ENCODE measurements around the gene TSPAN7.

TSPAN7 gene

DNA sequence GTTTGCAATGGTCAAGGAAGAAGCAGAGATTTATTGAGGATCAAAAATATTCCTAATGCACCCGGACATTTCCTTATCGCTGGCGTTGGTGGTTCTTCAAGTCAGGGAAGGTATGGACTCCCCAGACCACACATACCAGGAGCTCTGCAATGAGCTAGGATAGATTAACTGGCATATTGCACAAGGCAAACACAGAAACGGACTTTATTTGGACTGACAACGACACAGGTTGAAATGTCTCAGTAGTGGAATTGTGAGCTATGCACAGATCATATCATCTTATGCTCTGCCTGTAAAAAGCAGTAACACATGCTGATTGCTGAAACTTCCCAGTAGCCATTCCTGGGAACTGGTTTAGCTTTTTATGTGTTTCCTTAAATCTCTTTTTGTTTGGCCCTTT is 1.7 kb downstream of the TSPAN7 start:
- H3K4me3 ChIP-seq (ENCODE audit: low read depth, low read length), result no peak overlapping the region
- TF ChIP-seq, protein P1, sequence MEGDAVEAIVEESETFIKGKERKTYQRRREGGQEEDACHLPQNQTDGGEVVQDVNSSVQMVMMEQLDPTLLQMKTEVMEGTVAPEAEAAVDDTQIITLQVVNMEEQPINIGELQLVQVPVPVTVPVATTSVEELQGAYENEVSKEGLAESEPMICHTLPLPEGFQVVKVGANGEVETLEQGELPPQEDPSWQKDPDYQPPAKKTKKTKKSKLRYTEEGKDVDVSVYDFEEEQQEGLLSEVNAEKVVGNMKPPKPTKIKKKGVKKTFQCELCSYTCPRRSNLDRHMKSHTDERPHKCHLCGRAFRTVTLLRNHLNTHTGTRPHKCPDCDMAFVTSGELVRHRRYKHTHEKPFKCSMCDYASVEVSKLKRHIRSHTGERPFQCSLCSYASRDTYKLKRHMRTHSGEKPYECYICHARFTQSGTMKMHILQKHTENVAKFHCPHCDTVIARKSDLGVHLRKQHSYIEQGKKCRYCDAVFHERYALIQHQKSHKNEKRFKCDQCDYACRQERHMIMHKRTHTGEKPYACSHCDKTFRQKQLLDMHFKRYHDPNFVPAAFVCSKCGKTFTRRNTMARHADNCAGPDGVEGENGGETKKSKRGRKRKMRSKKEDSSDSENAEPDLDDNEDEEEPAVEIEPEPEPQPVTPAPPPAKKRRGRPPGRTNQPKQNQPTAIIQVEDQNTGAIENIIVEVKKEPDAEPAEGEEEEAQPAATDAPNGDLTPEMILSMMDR (IDR thresholded peaks at IDR 0.05; ENCODE audit: borderline replicate concordance, insufficient read depth, low read depth, low read length), result no peak

DNA sequence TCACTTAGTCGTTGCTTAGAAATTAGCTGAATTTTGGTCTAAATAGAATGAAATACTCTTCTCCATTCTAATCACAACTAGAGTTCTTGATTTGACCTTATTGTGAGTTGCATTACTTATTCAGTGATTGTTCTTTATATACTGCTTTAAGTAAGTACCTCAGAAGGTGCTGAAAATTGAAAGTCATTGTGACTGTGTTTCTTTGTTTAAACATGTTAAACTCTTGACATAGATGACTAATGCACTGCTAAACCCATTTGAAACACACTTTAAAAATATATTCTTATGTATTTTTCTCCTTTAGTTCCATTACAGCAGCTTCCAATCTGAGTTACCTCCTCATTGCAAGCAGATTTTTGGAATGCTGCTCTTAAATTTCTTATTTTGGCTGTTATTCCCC is 9.1 kb downstream of the TSPAN7 start:
- TF ChIP-seq, protein P1 (IDR thresholded peaks at IDR 0.05; ENCODE audit: borderline replicate concordance, insufficient read depth, low read depth, low read length), result no peak
- H3K4me3 ChIP-seq (ENCODE audit: low read depth, low read length), result no peak overlapping the region

DNA sequence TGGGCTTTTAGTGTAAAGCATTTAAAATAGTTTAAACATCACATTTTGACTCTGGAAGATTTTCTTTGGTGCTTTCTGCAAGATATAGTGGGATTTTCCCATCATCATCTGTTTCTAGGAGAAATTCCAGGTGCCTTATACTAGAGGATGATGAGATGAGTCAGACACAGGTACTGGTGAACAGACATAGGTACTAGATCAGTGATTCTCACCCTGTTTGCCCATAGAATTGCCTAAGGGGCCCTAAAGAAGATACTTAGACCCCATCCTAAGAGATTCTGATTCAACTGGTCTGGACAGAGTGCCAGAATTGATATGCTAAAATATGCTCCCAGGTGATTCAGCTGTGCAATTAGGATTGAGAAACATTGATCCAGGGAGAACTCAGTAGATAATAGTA is 9.7 kb downstream of the TSPAN7 start:
- TF ChIP-seq, protein P1 (IDR thresholded peaks at IDR 0.05; ENCODE audit: borderline replicate concordance, insufficient read depth, low read depth, low read length), result no peak
- no peak overlapping the region for H3K4me3 ChIP-seq (ENCODE audit: low read depth, low read length)

DNA sequence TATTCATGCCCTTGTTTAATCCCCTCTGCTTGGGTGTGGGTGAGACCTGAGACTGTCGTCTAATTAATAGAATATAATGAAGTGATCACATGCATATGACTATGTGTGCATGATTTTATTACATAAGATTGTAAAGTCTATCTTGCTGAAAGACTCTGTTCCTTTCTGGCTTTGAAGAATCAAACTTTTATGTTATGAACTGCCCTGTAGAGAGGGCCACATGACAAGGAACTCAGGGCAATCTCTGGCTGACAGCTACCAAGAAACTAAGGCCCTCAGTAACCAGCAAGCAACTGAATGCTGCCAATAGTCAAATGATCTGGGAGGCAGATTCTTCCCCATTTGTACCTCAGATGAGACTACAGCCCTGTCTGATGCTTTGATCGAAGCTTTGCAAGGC is 13.5 kb downstream of the TSPAN7 start:
- TF ChIP-seq, protein P1 (IDR thresholded peaks at IDR 0.05; ENCODE audit: borderline replicate concordance, insufficient read depth, low read depth, low read length), result no peak
- H3K4me3 ChIP-seq (ENCODE audit: low read depth, low read length), result no peak overlapping the region

DNA sequence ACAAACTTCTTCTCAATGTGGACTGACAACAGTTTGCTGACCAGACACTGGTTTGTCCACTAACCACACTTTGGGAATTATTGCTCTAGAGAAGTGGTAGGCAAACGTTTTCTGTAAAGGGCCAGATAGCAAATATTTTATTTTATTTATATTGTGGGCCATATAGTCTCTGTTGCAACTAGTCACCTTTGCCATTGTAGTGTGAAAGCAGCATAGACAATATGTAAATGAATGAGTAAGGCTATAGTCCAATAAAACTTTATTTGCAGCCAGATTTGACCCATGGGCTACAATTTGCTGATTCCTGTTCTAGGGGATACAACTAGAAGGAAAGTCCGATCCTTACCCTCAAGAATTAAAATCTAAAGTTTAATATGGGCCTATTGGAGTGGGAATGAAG is 14.5 kb downstream of the TSPAN7 start:
- TF ChIP-seq, protein P1 (IDR thresholded peaks at IDR 0.05; ENCODE audit: borderline replicate concordance, insufficient read depth, low read depth, low read length), result no peak
- H3K4me3 ChIP-seq (ENCODE audit: low read depth, low read length), result no peak overlapping the region

DNA sequence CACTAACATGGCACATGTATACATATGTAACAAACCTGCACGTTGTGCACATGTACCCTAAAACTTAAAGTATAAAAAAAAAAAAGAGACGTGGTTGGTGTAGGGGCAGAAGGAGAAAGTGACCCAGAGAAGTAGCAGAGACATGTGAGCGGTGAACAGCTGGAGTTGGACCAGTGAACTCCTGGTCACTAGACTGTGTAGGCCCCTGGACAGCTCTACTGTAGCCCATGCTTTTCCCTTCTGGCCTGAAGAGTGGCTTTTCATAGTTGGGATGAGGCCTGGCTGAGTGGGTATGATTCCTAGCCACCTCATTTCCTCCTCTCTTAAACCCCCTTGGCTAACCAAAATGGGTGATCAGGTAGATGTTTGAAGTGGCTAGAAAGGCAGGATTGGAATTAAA is 16.4 kb downstream of the TSPAN7 start:
- H3K4me3 ChIP-seq (ENCODE audit: low read depth, low read length), result no peak overlapping the region
- TF ChIP-seq, protein P1 (IDR thresholded peaks at IDR 0.05; ENCODE audit: borderline replicate concordance, insufficient read depth, low read depth, low read length), result no peak

DNA sequence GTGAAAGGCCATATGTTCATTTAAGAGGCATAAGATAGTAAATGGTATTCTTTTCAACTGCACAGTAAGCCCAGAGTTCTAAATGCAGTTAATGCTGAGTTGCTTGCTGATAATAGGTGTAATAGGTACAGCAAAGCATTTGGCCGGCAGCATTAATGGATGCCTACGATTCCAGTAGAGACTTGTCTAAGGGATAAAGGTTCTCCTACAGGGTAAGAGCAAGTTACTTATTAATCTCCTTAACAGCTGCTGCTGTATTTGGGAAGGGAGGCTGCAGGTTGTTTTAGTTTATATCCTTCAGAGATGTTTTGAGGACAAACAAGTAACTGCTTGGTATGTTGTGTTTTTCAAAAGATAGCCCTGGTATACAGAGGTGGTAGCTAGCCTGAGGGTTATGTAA is 16.8 kb downstream of the TSPAN7 start:
- H3K4me3 ChIP-seq (ENCODE audit: low read depth, low read length), result no peak overlapping the region

More for the DNA sequence above, 16.8 kb downstream of the TSPAN7 start:
- TF ChIP-seq, protein P1 (IDR thresholded peaks at IDR 0.05; ENCODE audit: borderline replicate concordance, insufficient read depth, low read depth, low read length), result no peak
